Activated CD8-positive, alpha-beta memory T cell treated with anti-CD3 and anti-CD28 coated beads, Interleukin-2, amount 50 U/mL, for 1 hour (primary cell): Measurements from ENCODE around the gene IFT27.
A peak's percentile ranks its signal among the peaks of the same experiment; 100 is the strongest.

Experiments used
- DNase-seq: peaks from one replicate; pipeline ENCODE4 v3.0.0-alpha.2; 2020; ENCODE audit errors: extremely low read depth

Gene IFT27, protein sequence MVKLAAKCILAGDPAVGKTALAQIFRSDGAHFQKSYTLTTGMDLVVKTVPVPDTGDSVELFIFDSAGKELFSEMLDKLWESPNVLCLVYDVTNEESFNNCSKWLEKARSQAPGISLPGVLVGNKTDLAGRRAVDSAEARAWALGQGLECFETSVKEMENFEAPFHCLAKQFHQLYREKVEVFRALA

GRCh38 chr22:36775964-36776669 lies at the start of gene IFT27:
IFT27 (minus strand) TSS chr22:36776119; CDS start chr22:36775707, 412 bp downstream.
- peak; percentile 97 for DNase-seq

GRCh38 chr22:36824655-36825054 lies 48.7 kb upstream of the IFT27 start:
- DNase-seq, result no peak

GRCh38 chr22:36823186-36823839 lies 47.4 kb upstream of the IFT27 start:
- no peak for DNase-seq

GRCh38 chr22:36822581-36822980 lies 46.7 kb upstream of the IFT27 start:
- DNase-seq, result no peak

- no peak for DNase-seq
Measured at GRCh38 chr22:36819112-36819511, 43.2 kb upstream of the IFT27 start.

- no peak for DNase-seq
Measured at GRCh38 chr22:36818010-36818642, 42.2 kb upstream of the IFT27 start.

GRCh38 chr22:36817525-36817848 lies 41.6 kb upstream of the IFT27 start:
- DNase-seq, result no peak

GRCh38 chr22:36816636-36817524 lies 41.0 kb upstream of the IFT27 start, which contains the start of gene PVALB:
PVALB (minus strand) TSS chr22:36817035; CDS start chr22:36817005, 30 bp downstream.
- DNase-seq, result no peak

- DNase-seq, result no peak
Measured at GRCh38 chr22:36816339-36816635, 40.4 kb upstream of the IFT27 start.

DNA sequence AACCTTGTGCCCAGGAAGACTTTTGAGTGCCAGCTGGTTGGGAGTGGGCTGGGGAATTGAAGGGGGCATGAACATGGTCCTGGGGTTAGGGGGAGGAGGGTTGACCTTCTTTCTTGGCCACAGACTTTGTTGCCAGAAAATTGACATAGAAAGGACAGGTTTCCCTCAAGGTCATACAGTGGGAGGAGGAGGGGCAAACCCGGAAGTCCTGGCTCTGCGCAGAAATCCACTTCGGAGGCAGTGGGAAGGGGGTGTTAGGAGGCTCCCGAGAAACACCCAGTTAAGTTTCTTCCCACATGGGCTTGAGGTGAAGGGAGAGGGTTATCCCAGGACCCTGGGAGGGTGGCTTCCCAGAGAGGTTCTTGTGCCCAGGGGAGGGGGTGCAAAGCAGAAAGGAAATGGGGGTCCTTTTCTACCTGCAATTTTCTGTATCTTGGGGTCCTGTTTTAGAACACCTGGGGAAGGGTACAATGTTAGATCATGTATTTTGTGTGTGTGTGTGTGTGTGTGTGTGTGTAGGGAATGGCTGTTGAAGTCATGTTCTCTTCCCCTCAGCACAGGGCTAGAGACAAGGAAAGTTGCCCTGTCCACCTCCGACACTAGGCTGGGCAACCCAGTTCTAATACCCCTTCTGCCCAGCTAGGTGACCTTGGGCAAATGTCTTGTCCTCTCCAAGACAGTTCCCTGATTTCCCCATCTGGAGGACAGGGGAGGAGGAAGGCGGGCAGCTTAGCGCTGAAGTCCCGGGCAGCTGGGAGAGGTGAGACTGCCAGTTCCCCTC lies 39.8 kb upstream of the IFT27 start:
- DNase-seq, result no peak

DNA sequence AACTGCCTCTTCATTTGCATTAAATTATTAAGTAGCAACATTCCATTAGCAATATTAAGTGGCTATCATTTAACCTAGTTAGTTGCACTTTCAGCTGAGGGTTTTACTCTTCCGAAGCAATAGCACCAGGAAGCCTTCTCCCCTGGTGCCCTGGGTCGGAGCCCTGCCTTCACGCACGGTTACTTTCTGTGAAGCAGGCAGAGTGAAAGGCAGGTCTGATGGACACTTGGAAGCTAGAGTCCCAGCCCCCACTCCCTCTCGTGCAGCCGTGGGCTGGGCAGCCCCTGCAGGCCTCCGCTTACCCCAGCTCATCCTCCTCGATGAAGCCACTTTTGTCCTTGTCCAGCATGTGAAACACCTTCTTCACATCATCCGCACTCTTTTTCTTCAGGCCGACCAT lies 38.9 kb upstream of the IFT27 start:
- DNase-seq, result no peak

- no peak for DNase-seq
Measured at GRCh38 chr22:36811094-36811800, 35.3 kb upstream of the IFT27 start.

DNA sequence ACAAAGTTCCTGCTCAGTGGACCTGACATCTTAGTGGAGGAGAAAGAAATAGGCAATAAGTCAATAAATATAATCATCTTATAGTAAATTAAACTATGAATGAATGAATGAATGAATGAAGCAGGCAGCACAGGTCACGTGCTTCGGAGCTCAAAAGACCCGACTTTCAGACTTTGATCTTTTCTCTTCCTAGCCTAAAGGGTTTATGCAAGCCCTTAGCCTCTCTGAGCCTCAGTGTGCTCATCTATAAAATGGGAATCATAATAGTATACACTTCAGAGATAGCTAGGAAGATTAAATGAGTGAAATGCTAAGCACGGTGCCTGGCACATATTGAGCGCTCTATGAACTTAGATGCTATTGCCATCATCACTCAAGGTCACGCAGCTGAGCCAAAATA lies 33.4 kb upstream of the IFT27 start:
- no peak for DNase-seq

GRCh38 chr22:36808721-36809344 lies 32.9 kb upstream of the IFT27 start:
- DNase-seq, result no peak

GRCh38 chr22:36807627-36808026 lies 31.7 kb upstream of the IFT27 start:
- DNase-seq, result no peak

GRCh38 chr22:36806835-36807234 lies 30.9 kb upstream of the IFT27 start:
- no peak for DNase-seq

DNA sequence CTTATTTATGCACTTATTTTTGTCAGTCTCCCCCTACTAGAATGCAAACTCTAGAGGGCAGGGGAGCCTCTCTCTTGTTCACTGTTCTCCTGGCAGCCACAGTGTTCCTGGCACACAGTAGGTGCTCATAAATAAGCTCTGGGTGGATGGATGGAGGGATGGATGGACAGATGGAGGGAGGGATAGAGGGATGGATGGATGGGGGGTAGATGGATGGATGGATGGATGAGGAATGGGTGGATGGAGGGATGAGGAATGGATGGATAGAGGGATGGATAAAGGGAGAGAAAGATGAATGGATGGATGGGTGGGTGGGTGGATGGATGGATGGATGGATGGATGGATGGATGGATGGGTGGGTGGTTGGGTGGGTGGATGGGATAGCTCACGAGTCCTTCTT lies 27.4 kb upstream of the IFT27 start:
- DNase-seq, result no peak

- no peak for DNase-seq
Measured at GRCh38 chr22:36798674-36799066, 22.8 kb upstream of the IFT27 start.

DNA sequence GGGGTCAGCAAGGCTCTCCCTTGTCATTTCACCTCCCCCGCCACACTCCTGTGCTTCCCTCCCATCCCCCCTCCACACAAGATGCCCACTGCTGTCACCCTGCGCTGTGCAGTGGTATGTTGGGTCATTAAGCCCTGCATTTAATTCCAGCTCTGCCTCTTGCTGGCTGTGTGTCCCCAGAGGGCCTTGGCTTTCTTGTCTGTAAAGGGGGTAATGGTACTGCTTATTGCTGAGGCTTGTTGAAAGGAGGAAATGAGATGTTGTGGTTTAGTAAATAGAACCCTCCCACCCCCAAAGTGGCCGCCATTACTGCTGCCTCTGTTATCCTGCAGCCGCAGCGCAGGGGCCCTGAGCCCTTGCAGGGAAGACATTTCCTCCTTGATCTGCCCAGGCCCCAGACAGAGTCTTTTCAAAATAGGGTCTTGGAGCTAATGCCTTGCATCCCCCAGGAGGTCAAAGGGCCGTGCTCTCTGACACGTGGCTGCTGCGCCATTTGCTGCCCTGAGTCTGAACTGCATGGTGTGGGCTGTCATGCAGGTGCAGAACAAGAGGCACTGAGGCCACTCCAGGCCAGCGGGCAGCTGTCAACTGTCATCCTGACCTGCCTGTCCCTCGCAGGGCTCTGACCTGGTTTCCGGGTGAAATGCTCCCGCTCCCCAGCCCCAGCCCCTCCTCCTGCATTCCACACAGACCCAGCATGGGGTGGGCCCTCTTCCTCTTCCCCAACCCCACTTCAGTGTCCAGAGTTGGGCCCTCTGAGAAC lies 22.2 kb upstream of the IFT27 start:
- DNase-seq, result no peak
